HepG2 (cell line): ENCODE results near the gene ZNF26. TPM values are rescaled to one million over a fixed set of nuclear protein-coding genes. Genes with fewer than 3 reads are reported as not detected.

Experiments used
- BRD4 ChIP-seq: sonication (generic); formaldehyde crosslinking; IDR thresholded peaks from 2 replicates; pipeline ENCODE4 v1.4.0; 2020; ENCODE audit warnings: missing genetic modification reagents
- DPF2 ChIP-seq: sonication (generic); formaldehyde crosslinking; IDR thresholded peaks from 2 replicates; pipeline ENCODE4 v1.4.0; 2020; ENCODE audit warnings: mild to moderate bottlenecking, low read depth, missing genetic modification reagents, borderline replicate concordance
- GATAD1 ChIP-seq: IDR thresholded peaks from 2 replicates; pipeline ENCODE4 v1.6.1; 2016; ENCODE audit warnings: missing genetic modification reagents, missing compliant biosample characterization
- HES4 ChIP-seq: sonication (generic); formaldehyde crosslinking; IDR thresholded peaks from 2 replicates; pipeline ENCODE4 v1.9.0; 2021; ENCODE audit warnings: mild to moderate bottlenecking, missing genetic modification reagents, borderline replicate concordance
- KLF9 ChIP-seq: IDR thresholded peaks from 2 replicates; pipeline ENCODE4 v1.6.1; 2016; ENCODE audit warnings: low read depth
- LCORL ChIP-seq, 2 experiments: fragments of 450-650 bp in 1 of 2; sonication (generic) in 1 of 2; formaldehyde crosslinking in 1 of 2; IDR thresholded peaks; 2 replicates each; pipeline versions ENCODE4 v1.5.0 to v1.6.1; 2017 to 2020; ENCODE audit warnings: antibody characterized with exemption in 1 of 2, missing genetic modification reagents in 1 of 2
- NBN ChIP-seq: fragments of 450-650 bp; conservative IDR thresholded peaks from 2 replicates; pipeline ENCODE4 v1.6.1; 2017
- NCOA5 ChIP-seq: sonication (generic); formaldehyde crosslinking; IDR thresholded peaks from 2 replicates; pipeline ENCODE4 v1.4.0; 2020; ENCODE audit warnings: missing genetic modification reagents
- ONECUT2 ChIP-seq: sonication (generic); formaldehyde crosslinking; IDR thresholded peaks from 2 replicates; pipeline ENCODE4 v1.4.0; 2020; ENCODE audit warnings: missing genetic modification reagents
- SIN3B ChIP-seq: fragments of 150-350 bp; IDR thresholded peaks from 2 replicates; pipeline ENCODE4 v1.6.1; 2014; ENCODE audit warnings: low read length
- SIX4 ChIP-seq: sonication (generic); formaldehyde crosslinking; IDR thresholded peaks from 2 replicates; pipeline ENCODE4 v1.4.0; 2020; ENCODE audit warnings: missing genetic modification reagents
- SMARCE1 ChIP-seq: fragments of 450-650 bp; IDR thresholded peaks from 2 replicates; pipeline ENCODE4 v1.6.1; 2017; ENCODE audit warnings: borderline replicate concordance
- TBP ChIP-seq: sonication (generic); formaldehyde crosslinking; IDR thresholded peaks from 2 replicates; pipeline ENCODE4 v1.5.0; 2020; ENCODE audit warnings: missing genetic modification reagents
- ZNF547 ChIP-seq: sonication (generic); formaldehyde crosslinking; IDR thresholded peaks from 2 replicates; pipeline ENCODE4 v1.5.1; 2020; ENCODE audit warnings: mild to moderate bottlenecking, missing genetic modification reagents
- ZNF629 ChIP-seq: sonication (generic); formaldehyde crosslinking; conservative IDR thresholded peaks from 2 replicates; pipeline ENCODE4 v1.5.0; 2020; ENCODE audit warnings: missing genetic modification reagents
- ZNF703 ChIP-seq: sonication (generic); formaldehyde crosslinking; IDR thresholded peaks from 2 replicates; pipeline ENCODE4 v1.5.1; 2020; ENCODE audit warnings: missing genetic modification reagents, mild to moderate bottlenecking, moderate library complexity, borderline replicate concordance
- ZNF780A ChIP-seq: sonication (generic); formaldehyde crosslinking; IDR thresholded peaks from 2 replicates; pipeline ENCODE4 v1.8.0; 2022; ENCODE audit warnings: mild to moderate bottlenecking, missing genetic modification reagents, moderate library complexity
- ZNF841 ChIP-seq: sonication (generic); formaldehyde crosslinking; IDR thresholded peaks from 2 replicates; pipeline ENCODE4 v1.8.1; 2023; ENCODE audit warnings: missing genetic modification reagents, borderline replicate concordance
- polyA plus RNA-seq, 8 experiments: library from polyadenylated mRNA; depleted of rRNA in 3 of 8; stranded (reverse) in 7 of 8; unstranded in 1 of 8; fragments of >200 nt; fragmentation: Illumina TruSeq in 4 of 8; extraction: Trizol in 4 of 8; gene quantifications; 2 replicates each; pipeline versions ENCODE4 v1.2.1 to v1.2.3, GENCODE V29; 2011 to 2016; ENCODE audit warnings: low read depth in 4 of 8, missing spikeins in 1 of 8, mixed read lengths in 1 of 8; ENCODE audit not compliant: insufficient read depth in 1 of 8
- total RNA-seq, 5 experiments: library from RNA; depleted of rRNA; stranded (reverse); fragments of >200 nt; fragmentation: Illumina TruSeq; extraction: Trizol; gene quantifications; 2 replicates each; pipeline ENCODE4 v1.2.3, GENCODE V29; 2016; ENCODE audit warnings: low read depth in 1 of 5
- TF ChIP-seq, protein P1 (sequence below): sonication (generic); formaldehyde crosslinking; IDR thresholded peaks from 2 replicates; pipeline ENCODE4 v1.4.0; 2020; ENCODE audit warnings: missing genetic modification reagents
- TF ChIP-seq, protein P2 (sequence below): sonication (generic); formaldehyde crosslinking; IDR thresholded peaks from 2 replicates; pipeline ENCODE4 v1.8.1; 2023; ENCODE audit warnings: missing genetic modification reagents, mild to moderate bottlenecking, borderline replicate concordance
- TF ChIP-seq, protein P3 (sequence below): sonication (generic); formaldehyde crosslinking; IDR thresholded peaks from 2 replicates; pipeline ENCODE4 v1.4.0; 2020; ENCODE audit warnings: missing genetic modification reagents
- TF ChIP-seq, protein P4 (sequence below): sonication (generic); formaldehyde crosslinking; IDR thresholded peaks from 2 replicates; pipeline ENCODE4 v1.4.0; 2020; ENCODE audit warnings: missing genetic modification reagents, borderline replicate concordance
- TF ChIP-seq, protein P5 (sequence below): sonication (generic); formaldehyde crosslinking; IDR thresholded peaks from 2 replicates; pipeline ENCODE4 v1.4.0; 2020; ENCODE audit warnings: missing genetic modification reagents
- TF ChIP-seq, protein P6 (sequence below): sonication (generic); formaldehyde crosslinking; IDR thresholded peaks from 2 replicates; pipeline ENCODE4 v1.4.0; 2020; ENCODE audit warnings: mild to moderate bottlenecking, missing genetic modification reagents

Gene ZNF26
- total and polyA plus RNA-seq, 2 of the 13 experiments (the other 11 are each of a cell fraction or from before 2014, with no cell fraction given), result 3.8 to 6.5 TPM

DNA sequence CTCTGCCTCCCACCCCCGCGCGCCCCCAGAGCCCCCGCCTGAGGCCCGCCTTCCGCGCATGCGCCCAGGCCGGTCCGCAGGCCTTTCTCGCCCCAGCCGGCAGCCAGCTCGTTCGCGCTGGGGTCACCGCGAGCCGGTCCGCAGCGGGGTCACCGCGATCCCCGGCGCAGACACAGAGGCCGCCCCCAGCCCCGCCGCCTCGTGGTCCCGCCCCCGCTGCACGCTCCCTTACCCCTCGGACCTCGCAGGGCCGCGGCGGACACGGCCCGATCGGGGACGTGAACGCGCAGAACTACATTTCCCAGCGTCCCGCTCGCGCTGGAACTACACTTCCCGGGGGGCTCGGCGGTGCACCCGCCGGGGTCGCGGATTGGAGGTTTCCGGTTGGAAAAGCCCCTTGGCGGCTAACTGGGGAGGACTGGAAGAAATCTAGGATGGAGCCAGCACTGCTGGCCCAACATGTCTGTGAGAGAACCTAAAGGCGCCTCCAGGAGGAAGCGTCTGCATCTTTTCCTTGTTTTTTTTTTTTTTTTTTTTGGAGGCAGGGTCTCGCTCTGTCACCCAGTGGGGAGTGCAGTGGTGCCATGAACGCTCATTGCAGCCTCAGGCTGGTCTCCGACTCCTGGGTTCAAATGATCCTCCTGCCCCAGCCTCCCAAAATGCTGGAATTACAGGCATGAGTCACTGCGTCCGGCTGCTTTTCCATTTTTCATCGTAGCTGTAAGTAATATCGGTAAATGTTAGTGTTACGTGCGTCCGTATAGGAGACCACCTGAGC is 30.0 kb upstream of the ZNF26 start, which contains the start of gene ZNF605 (continued):
- TF ChIP-seq HES4 (CRISPR knock-in tag) (no peak), SIX4 (CRISPR knock-in tag) (no peak), TBP (CRISPR knock-in tag) (no peak), ZNF841 (CRISPR knock-in tag) (no peak), KLF9 (CRISPR knock-in tag) (no peak), LCORL (IDR thresholded peaks at IDR 0.05) (no peak), LCORL (CRISPR knock-in tag; IDR thresholded peaks at IDR 0.05) (no peak; the same call in 1 of the 2 replicates), ONECUT2 (CRISPR knock-in tag) (no peak), ZNF547 (CRISPR knock-in tag) (0 out of 2 replicates have a peak, but pooled peaks have one; percentile 55), SIN3B (no peak), ZNF703 (CRISPR knock-in tag) (no peak), NCOA5 (CRISPR knock-in tag) (no peak), ZNF780A (CRISPR knock-in tag) (no peak), NBN (no peak), BRD4 (CRISPR knock-in tag) (no peak), GATAD1 (CRISPR knock-in tag) (peak; percentile 86), SMARCE1 (no peak), DPF2 (no peak), ZNF629 (CRISPR knock-in tag) (no peak)
- TF ChIP-seq, protein P1, sequence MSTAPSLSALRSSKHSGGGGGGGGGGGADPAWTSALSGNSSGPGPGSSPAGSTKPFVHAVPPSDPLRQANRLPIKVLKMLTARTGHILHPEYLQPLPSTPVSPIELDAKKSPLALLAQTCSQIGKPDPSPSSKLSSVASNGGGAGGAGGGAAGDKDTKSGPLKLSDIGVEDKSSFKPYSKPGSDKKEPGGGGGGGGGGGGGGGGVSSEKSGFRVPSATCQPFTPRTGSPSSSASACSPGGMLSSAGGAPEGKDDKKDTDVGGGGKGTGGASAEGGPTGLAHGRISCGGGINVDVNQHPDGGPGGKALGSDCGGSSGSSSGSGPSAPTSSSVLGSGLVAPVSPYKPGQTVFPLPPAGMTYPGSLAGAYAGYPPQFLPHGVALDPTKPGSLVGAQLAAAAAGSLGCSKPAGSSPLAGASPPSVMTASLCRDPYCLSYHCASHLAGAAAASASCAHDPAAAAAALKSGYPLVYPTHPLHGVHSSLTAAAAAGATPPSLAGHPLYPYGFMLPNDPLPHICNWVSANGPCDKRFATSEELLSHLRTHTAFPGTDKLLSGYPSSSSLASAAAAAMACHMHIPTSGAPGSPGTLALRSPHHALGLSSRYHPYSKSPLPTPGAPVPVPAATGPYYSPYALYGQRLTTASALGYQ (CRISPR knock-in tag), result no peak
- TF ChIP-seq, protein P2, sequence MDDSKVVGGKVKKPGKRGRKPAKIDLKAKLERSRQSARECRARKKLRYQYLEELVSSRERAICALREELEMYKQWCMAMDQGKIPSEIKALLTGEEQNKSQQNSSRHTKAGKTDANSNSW (CRISPR knock-in tag), result no peak
- TF ChIP-seq, protein P3, sequence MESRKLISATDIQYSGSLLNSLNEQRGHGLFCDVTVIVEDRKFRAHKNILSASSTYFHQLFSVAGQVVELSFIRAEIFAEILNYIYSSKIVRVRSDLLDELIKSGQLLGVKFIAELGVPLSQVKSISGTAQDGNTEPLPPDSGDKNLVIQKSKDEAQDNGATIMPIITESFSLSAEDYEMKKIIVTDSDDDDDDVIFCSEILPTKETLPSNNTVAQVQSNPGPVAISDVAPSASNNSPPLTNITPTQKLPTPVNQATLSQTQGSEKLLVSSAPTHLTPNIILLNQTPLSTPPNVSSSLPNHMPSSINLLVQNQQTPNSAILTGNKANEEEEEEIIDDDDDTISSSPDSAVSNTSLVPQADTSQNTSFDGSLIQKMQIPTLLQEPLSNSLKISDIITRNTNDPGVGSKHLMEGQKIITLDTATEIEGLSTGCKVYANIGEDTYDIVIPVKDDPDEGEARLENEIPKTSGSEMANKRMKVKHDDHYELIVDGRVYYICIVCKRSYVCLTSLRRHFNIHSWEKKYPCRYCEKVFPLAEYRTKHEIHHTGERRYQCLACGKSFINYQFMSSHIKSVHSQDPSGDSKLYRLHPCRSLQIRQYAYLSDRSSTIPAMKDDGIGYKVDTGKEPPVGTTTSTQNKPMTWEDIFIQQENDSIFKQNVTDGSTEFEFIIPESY (CRISPR knock-in tag), result peak; percentile 26; the same call in 1 of the 2 replicates
- TF ChIP-seq, protein P4, sequence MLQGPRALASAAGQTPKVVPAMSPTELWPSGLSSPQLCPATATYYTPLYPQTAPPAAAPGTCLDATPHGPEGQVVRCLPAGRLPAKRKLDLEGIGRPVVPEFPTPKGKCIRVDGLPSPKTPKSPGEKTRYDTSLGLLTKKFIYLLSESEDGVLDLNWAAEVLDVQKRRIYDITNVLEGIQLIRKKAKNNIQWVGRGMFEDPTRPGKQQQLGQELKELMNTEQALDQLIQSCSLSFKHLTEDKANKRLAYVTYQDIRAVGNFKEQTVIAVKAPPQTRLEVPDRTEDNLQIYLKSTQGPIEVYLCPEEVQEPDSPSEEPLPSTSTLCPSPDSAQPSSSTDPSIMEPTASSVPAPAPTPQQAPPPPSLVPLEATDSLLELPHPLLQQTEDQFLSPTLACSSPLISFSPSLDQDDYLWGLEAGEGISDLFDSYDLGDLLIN (CRISPR knock-in tag), result peak; percentile 61; the same call in 1 of the 2 replicates
- TF ChIP-seq, protein P5, sequence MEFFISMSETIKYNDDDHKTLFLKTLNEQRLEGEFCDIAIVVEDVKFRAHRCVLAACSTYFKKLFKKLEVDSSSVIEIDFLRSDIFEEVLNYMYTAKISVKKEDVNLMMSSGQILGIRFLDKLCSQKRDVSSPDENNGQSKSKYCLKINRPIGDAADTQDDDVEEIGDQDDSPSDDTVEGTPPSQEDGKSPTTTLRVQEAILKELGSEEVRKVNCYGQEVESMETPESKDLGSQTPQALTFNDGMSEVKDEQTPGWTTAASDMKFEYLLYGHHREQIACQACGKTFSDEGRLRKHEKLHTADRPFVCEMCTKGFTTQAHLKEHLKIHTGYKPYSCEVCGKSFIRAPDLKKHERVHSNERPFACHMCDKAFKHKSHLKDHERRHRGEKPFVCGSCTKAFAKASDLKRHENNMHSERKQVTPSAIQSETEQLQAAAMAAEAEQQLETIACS (CRISPR knock-in tag), result peak; percentile 91
- TF ChIP-seq, protein P6, sequence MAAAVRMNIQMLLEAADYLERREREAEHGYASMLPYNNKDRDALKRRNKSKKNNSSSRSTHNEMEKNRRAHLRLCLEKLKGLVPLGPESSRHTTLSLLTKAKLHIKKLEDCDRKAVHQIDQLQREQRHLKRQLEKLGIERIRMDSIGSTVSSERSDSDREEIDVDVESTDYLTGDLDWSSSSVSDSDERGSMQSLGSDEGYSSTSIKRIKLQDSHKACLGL, result no peak
